ENCODE data around the gene CENPP. TPM values are rescaled to one million over a fixed set of nuclear protein-coding genes. Genes with fewer than 3 reads are reported as not detected.
A peak's percentile ranks its signal among the peaks of the same experiment; 100 is the strongest.

CENPP gene
- total RNA-seq (20.9 TPM), polyA plus RNA-seq (2.7 TPM)

DNA sequence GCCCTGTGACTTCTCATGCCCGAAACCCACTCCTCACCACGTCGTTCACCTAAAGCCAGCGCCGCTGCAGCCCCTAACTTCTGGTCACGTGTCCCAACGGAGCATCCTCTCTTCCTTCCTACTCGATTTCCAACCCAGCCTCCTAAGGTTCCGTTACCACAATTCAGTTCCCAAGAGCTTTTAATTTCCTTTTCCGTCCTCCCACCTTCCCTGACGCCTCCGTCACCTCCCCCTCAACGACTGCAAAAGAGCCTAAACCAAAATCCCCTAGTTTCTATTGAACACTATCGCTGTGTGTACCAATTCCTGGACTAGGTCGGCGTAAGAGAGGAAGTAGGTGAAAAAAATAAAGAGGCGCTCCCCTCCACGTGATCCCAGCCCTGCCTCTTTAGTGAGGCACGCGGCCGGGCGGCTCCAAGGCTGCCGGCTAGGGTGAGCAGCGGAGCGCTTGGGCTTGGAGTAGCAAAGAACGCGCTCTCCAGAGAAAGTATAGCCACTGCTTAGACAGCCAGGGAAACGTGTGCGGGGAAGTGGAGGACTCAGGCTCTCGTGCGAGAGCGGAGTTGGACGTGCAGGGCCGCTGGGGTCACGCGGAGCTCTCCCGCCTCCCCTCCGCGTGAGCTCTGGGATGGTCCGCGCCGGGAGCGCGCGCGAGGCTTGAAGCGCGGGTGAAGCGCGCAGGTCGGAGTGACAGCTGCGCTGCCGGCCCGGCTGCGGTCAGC is at the start of gene CENPP, which contains the start of gene NOL8:
TSS of gene CENPP (plus strand) at position 685 of the 722 bp plus-strand sequence.
TSS of gene NOL8 (minus strand) at position 82 of the 722 bp plus-strand sequence. CDS start 1,189 bp downstream, outside the sequence.
- DNase-seq (ENCODE audit: extremely low spot score): peak; percentile 91
- peaks cover 2% of the 10 kb centered on the region for H3K36me3 ChIP-seq (ENCODE audit: insufficient read depth)
- peak within 1 kb of the TSS; percentile 93 for H3K27ac ChIP-seq (ENCODE audit: low read depth)
- WGBS: under 1% methylated on average over 55 of the region's 55 CpGs
- peak within 1 kb of the TSS; percentile 83 for H3K4me3 ChIP-seq (ENCODE audit: low read depth, low read length)
- no peaks in the 10 kb centered on the region for H3K4me1 ChIP-seq (ENCODE audit: insufficient read depth)

DNA sequence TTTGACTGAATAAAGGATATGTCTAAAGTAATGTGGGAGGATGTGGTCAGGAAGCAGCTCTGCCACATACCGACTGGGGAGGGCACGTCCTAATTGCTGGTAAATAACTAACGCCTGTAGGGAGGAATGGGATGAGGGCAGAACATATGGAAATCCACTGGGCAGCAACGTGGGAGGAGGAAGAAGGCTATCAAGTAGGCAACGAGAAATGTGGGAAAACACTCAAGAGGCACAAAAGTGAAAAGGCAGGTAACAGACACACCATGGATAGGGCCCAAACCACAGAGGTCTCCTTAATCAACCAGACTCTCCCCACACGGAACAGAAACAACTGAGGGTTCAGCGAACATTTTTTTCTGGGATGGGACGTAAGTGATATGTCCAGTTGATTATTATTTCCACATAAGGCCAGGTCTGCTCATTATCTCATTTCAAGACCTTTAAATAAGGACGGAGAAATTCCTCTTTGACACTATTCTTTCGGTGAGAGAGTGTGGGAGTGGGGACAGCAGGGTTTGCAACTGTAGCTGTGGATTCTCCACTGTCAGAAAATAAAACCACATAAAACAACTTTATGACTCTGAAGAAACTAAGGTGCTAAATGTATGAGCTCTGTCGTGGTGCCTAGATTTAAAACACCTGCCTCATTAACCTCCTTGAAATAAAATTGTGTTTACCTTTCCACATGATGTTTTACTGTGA is 49.3 kb upstream of the CENPP start:
- no peaks in the 10 kb centered on the region for H3K4me1 ChIP-seq (ENCODE audit: insufficient read depth)

DNA sequence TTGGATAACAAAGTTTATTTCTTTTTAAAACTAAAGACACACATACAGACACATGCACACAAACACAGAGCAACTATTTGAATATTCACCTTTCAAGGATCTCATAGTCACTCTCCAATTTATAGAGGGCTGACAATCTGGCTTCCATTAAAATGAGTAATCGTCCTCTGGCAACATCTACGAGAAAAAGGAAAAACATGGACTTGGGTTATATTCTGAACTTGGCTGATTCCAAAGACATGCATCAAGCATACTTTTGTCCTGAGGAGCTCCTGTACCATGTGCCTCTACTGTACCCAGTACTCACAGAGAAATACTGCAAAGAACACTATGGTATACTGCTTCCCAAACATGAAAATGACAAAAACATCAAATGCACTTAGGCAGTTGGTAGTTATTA is 47.6 kb upstream of the CENPP start:
- H3K36me3 ChIP-seq (ENCODE audit: insufficient read depth): peaks cover 5% of the 10 kb centered on the region
- no peak for DNase-seq (ENCODE audit: extremely low spot score)
- WGBS: 67% methylated on average over 2 of the region's 2 CpGs
- no peak overlapping the region for H3K4me3 ChIP-seq (ENCODE audit: low read depth, low read length)
- H3K4me1 ChIP-seq (ENCODE audit: insufficient read depth): no peaks in the 10 kb centered on the region
- no peak overlapping the region for H3K27ac ChIP-seq (ENCODE audit: low read depth)

More for the DNA sequence above, 49.3 kb upstream of the CENPP start:
- Histone ChIP-seq H3K4me3 (ENCODE audit: low read depth, low read length) (no peak overlapping the region), H3K27ac (ENCODE audit: low read depth) (no peak overlapping the region), H3K36me3 (ENCODE audit: insufficient read depth) (peaks cover 5% of the 10 kb centered on the region)
- no peak for DNase-seq (ENCODE audit: extremely low spot score)
- 66% methylated on average over 11 of the region's 11 CpGs for WGBS

DNA sequence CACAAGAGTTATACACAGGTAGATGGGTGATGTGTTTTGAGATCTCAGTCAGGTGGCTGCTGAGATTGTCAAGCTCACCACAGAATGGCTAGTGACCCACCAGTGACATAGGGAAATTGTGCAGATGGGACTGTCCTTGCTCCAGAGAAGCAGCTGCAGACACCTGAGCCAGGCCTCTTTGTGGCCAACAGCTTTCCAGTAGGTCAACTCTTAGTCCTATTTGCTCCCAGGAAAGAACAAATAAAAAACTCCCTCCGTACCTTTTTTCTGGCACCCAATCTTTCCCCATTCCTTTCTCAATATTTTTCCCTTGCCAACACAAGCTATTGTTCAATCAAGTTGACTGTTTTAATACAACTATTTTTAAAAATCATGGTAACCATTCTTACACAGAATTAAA is 46.5 kb upstream of the CENPP start:
- no peak overlapping the region for H3K27ac ChIP-seq (ENCODE audit: low read depth)
- no peak overlapping the region for H3K4me3 ChIP-seq (ENCODE audit: low read depth, low read length)
- H3K4me1 ChIP-seq (ENCODE audit: insufficient read depth): no peaks in the 10 kb centered on the region
- peaks cover 5% of the 10 kb centered on the region for H3K36me3 ChIP-seq (ENCODE audit: insufficient read depth)
- WGBS: 90% methylated on average over 1 of the region's 1 CpG
- DNase-seq (ENCODE audit: extremely low spot score): no peak

DNA sequence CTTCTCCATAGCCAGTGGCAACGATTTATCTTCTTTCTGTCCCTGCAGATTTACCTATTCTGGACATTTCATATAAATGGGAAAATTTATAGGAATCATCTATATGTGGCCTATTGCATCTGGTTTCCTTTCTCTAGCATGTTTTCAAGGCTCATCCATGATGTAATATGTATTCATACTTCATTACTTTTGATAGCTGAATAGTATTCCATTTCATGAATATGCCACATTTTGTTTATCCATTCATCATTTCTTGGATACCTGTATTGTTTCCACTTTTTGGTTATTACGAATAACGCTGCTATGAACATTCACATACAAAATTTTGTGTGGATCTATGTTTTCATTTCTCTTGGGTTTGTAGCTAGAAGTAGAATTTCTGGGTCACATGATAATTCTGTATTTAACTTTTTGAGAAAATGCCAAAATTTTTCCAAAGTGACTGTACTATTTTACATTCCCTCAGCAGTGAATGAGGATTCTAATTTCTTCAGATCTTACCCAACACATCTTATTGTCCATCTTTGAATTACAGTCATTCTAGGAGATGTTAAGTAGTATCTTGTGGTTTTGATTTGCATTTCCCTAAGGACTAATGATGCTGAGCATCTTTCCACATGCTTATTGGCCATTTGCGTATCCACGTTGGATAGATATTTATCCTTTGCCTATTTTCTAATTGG is 35.9 kb upstream of the CENPP start:
- DNase-seq (ENCODE audit: extremely low spot score): no peak
- 96% methylated on average over 5 of the region's 5 CpGs for WGBS
- H3K4me3 ChIP-seq (ENCODE audit: low read depth, low read length): no peak overlapping the region
- no peak overlapping the region for H3K27ac ChIP-seq (ENCODE audit: low read depth)
- H3K36me3 ChIP-seq (ENCODE audit: insufficient read depth): no peaks in the 10 kb centered on the region
- no peaks in the 10 kb centered on the region for H3K4me1 ChIP-seq (ENCODE audit: insufficient read depth)

DNA sequence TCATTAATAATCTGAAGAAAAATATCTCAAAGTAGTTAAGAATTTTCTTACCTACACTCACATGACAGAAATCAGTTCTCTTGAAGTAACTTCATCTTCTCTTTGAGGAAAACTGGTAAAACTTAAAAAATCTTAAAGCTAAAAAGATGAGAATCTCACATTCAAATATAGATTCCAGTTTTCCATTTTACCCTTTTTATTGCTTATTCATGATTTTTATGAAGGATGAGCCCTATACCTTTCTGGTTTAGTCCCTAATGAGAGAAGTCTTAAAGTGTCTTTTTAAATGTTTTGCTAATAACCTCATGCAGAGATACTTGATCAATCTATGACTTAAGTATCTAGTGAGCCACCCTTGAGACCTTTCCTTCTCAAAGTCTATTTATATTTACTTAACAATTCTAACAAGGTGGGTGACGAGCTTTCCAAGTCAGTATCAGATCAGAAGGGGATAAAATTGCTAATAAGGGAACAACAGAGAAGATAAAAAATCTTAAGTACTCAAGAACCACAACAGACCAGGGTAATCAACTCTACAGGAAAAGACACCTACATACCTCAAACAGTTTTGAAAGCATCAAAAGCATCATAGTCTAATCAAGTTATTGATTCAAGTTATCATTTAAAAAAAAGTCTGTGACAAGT is 34.8 kb upstream of the CENPP start:
- Histone ChIP-seq H3K36me3 (ENCODE audit: insufficient read depth) (no peaks in the 10 kb centered on the region), H3K4me1 (ENCODE audit: insufficient read depth) (no peaks in the 10 kb centered on the region), H3K27ac (ENCODE audit: low read depth) (no peak overlapping the region), H3K4me3 (ENCODE audit: low read depth, low read length) (no peak overlapping the region)
- WGBS: 75% methylated on average over 1 of the region's 1 CpG
- DNase-seq (ENCODE audit: extremely low spot score): no peak

DNA sequence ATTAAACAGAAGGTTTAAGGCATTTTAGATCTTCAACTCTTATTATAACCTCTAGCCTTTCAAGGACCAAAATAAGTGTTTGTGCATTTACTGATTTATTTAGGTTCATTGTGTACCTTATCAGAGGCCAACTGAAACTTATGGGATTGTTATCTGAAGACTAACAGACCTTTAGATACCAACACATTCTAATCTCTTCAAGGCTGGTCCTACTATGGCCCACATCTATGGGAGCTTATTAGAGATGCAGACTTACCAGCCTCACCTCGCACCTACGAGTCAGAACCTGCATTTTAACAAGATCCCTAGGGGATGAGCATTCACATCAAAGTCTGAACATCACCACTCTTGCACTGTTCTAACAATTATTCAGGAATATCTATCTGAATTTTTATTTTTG is 34.2 kb upstream of the CENPP start:
- Histone ChIP-seq H3K27ac (ENCODE audit: low read depth) (no peak overlapping the region), H3K36me3 (ENCODE audit: insufficient read depth) (no peaks in the 10 kb centered on the region), H3K4me3 (ENCODE audit: low read depth, low read length) (no peak overlapping the region), H3K4me1 (ENCODE audit: insufficient read depth) (no peaks in the 10 kb centered on the region)
- 91% methylated on average over 2 of the region's 2 CpGs for WGBS
- DNase-seq (ENCODE audit: extremely low spot score): no peak

DNA sequence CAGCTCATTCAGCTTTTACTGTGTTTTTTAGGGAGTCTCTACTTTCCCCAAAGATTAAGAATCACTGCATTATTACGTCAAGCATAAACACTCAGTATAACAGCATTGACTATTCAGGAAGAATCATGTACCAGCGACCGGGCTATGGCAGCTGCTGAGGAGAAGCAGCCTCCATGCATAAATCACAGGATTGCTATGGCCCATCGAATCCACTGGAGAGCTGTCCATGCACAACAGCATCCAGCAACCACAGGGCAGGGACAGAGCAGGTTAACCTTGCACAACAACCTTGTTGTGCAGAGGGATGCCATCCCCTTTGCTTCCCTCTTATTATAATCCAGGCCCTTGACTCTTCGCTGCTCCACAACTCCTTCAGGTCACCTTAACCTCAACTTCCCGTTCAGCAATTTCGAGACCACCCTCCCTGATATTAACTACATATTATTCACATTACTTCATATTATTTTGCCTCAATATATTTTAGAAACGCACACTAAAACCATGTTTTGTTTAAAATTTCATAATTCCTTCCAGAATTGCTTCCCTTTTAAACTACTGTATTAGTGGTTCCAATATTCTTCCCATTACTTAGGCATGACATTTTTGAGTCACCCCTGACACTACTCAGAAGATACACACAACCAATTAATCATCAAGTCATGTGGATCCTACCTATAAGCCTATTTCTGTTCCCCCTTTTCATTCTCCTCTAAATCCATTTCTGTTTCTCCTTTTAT is 33.2 kb upstream of the CENPP start:
- no peak for DNase-seq (ENCODE audit: extremely low spot score)
- no peaks in the 10 kb centered on the region for H3K4me1 ChIP-seq (ENCODE audit: insufficient read depth)
- H3K36me3 ChIP-seq (ENCODE audit: insufficient read depth): no peaks in the 10 kb centered on the region
- 53% methylated on average over 8 of the region's 8 CpGs for WGBS
- no peak overlapping the region for H3K27ac ChIP-seq (ENCODE audit: low read depth)
- no peak overlapping the region for H3K4me3 ChIP-seq (ENCODE audit: low read depth, low read length)

DNA sequence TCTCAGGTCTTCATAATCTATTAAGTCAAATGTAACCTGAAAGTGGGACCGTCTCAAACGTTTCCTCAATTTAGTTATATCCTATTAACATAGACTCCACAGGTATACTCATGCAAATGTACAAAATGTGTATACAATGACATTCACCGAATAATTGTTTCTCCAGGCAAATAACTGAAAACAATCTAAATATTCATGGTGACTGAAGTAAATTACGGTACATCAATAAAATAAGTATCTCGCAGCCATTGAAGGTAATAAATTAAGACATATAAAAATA is 32.7 kb upstream of the CENPP start:
- Histone ChIP-seq H3K4me3 (ENCODE audit: low read depth, low read length) (peak overlapping the region; percentile 63), H3K4me1 (ENCODE audit: insufficient read depth) (no peaks in the 10 kb centered on the region), H3K36me3 (ENCODE audit: insufficient read depth) (no peaks in the 10 kb centered on the region), H3K27ac (ENCODE audit: low read depth) (no peak overlapping the region)
- WGBS: 1% methylated on average over 5 of the region's 5 CpGs
- no peak for DNase-seq (ENCODE audit: extremely low spot score)

DNA sequence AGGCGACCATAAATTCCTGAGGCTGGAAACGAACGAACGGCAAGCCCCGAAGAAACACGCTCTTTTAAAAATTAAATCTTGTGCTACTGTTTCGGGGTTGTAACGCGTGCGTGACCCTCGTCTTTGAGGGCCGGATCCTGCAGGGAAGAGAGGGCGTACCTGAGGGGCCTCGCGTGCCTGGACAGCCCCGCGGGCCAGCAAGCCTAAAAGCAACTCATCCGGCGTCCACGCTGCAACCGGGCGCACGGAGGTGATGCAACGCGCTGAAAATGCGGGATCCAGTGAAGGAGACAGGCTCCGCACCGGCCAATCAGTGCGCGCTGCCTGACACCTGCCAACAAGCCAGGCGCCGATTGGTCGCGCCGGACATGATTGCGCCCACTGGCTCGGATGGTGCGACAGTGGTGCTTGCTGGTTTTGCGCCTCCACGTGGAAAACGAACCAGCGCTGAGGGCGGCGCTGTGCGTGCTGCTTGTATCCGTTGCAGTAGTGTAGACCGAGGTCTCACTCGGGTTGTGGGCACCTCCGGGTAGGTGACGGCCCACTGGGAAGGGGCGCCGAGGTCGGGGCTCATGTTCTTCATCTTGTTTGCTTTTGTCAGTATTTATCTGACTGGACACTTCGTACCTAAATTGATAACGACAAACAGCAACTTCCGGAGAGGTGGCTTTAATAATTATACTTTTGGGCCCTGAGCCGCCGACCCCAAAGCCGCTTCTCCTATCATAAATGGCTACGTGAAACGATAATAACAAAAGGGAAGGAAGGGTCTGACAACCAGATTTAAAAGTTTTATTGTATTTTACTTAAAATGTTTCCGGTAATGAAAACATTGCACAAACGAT is 32.1 kb upstream of the CENPP start, which contains the start of gene IARS1:
TSS of gene IARS1 (minus strand) at position 246 of the 845 bp plus-strand sequence. CDS start 4,278 bp downstream, outside the sequence.
- WGBS: under 1% methylated on average over 63 of the region's 63 CpGs
- H3K4me3 ChIP-seq (ENCODE audit: low read depth, low read length): peak within 1 kb of the TSS; percentile 63
- peak within 1 kb of the TSS; percentile 55 for H3K27ac ChIP-seq (ENCODE audit: low read depth)
- H3K36me3 ChIP-seq (ENCODE audit: insufficient read depth): no peaks in the 10 kb centered on the region
- H3K4me1 ChIP-seq (ENCODE audit: insufficient read depth): no peaks in the 10 kb centered on the region
- peak; percentile 92 for DNase-seq (ENCODE audit: extremely low spot score)

DNA sequence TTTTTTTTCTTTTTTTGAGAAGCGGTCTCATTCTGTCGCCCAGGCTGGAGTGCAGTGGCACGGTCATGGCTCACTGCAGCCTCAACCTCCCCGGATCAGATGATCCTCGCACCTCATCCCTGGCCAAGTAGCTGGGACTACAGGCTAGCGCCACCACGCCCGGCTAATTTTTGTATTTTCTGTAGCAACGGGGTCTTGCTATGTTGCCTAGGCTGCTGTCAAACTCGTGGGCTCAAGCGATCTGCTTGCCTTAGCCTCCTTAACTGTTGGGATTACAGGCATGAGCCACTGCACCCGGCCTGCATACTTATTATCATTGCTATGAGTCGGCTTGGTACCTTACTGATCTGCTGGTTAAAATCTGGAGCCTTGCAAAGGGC is 31.5 kb upstream of the CENPP start:
- DNase-seq (ENCODE audit: extremely low spot score): no peak
- H3K4me1 ChIP-seq (ENCODE audit: insufficient read depth): no peaks in the 10 kb centered on the region
- no peaks in the 10 kb centered on the region for H3K36me3 ChIP-seq (ENCODE audit: insufficient read depth)
- WGBS: 17% methylated on average over 13 of the region's 13 CpGs
- H3K27ac ChIP-seq (ENCODE audit: low read depth): no peak overlapping the region
- peak overlapping the region; percentile 63 for H3K4me3 ChIP-seq (ENCODE audit: low read depth, low read length)

DNA sequence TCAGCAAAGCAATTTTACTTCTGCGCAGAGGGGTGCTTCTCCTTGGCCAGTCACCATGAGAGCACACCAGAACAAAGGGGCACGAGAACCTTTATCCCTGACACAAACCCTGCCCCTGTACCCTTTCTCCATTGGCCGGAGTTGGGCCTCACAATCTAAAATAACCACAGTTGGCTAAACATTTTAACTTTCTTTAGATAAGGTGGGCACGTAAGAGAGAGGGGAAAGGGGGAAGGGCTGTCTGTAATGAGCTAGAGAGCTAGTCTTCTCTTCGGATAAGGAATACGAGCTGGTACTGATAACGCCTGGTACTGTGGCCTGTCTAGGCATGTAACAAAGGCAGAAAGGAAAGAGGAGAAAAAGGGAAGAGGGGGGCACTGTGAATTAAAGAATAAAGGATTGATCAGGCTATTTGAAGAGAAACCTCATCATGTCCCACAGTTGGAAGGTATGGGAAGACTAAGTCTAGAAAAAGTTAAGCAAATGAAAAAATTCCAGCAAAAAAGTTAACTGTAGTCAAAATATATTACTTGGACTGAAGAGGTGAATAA is 30.4 kb upstream of the CENPP start:
- H3K4me1 ChIP-seq (ENCODE audit: insufficient read depth): no peaks in the 10 kb centered on the region
- WGBS: 57% methylated on average over 7 of the region's 7 CpGs
- no peaks in the 10 kb centered on the region for H3K36me3 ChIP-seq (ENCODE audit: insufficient read depth)
- H3K27ac ChIP-seq (ENCODE audit: low read depth): no peak overlapping the region
- DNase-seq (ENCODE audit: extremely low spot score): no peak
- H3K4me3 ChIP-seq (ENCODE audit: low read depth, low read length): no peak overlapping the region

Data from urinary bladder (tissue), 4 donors.